Keratinocyte (primary cell): ENCODE measurements around the gene ZSCAN5A.
A peak's percentile ranks its signal among the peaks of the same experiment; 100 is the strongest.

ENCODE experiments used
- CTCF ChIP-seq, 3 experiments: IDR thresholded peaks in 1 of 3; conservative IDR thresholded peaks in 1 of 3; optimal IDR thresholded peaks in 1 of 3; 2 replicates in 2 of 3; 3 replicates in 1 of 3; pipeline versions ENCODE3 to v1.5.1; 2011; ENCODE audit warnings: low read length in 3 of 3, mild to moderate bottlenecking in 3 of 3, moderate library complexity in 2 of 3, control low read depth in 1 of 3, inconsistent platforms in 1 of 3; ENCODE audit not compliant: insufficient read depth in 2 of 3; ENCODE audit errors: extremely low read depth in 1 of 3
- EZH2 ChIP-seq: IDR thresholded peaks from one replicate; pipeline ENCODE4 v1.6.1; 2012; ENCODE audit warnings: inconsistent platforms, mild to moderate bottlenecking, low read length, moderate library complexity

- peak in 2 of 3 experiments; percentile 17 to 34 for TF ChIP-seq CTCF (optimal IDR thresholded peaks at IDR 0.05 in 1 of 3, IDR thresholded peaks at IDR 0.05 in 1 of 3, conservative IDR thresholded peaks at IDR 0.05 in 1 of 3; ENCODE audit: extremely low read depth in 1 of 3, insufficient read depth in 2 of 3, low read length in 3 of 3)
- TF ChIP-seq EZH2: no peak
Measured at GRCh38 chr19:56253737-56254136, 60.9 kb downstream of the ZSCAN5A start.
